K562 (cell line): Measurements from ENCODE around the gene HSD17B1. TPM values are rescaled to one million over a fixed set of nuclear protein-coding genes. Genes with fewer than 3 reads are reported as not detected.

ENCODE experiments used
- CBFA2T3 ChIP-seq: fragments of 450-650 bp; IDR thresholded peaks from 2 replicates; pipeline ENCODE4 v1.6.1; 2017
- CCNT2 ChIP-seq: IDR thresholded peaks from 2 replicates; pipeline ENCODE4 v1.6.1; 2011; ENCODE audit warnings: borderline replicate concordance, low read depth, mild to moderate bottlenecking, moderate library complexity, mixed read lengths, low read length; ENCODE audit not compliant: insufficient read length; ENCODE audit errors: extremely low read depth
- CTBP1 ChIP-seq: fragments of 450-650 bp; IDR thresholded peaks from 2 replicates; pipeline ENCODE4 v1.6.1; 2016; ENCODE audit warnings: borderline replicate concordance
- HDAC3 ChIP-seq: fragments of 450-650 bp; IDR thresholded peaks from 2 replicates; pipeline ENCODE4 v1.6.1; 2018; ENCODE audit warnings: borderline replicate concordance, mild to moderate bottlenecking, moderate library complexity; ENCODE audit not compliant: partially characterized antibody
- KDM1A ChIP-seq, 2 experiments: fragments of 450-650 bp; IDR thresholded peaks; 2 replicates each; pipeline ENCODE4 v1.6.1; 2016; ENCODE audit warnings: mild to moderate bottlenecking in 2 of 2
- NCOA1 ChIP-seq: fragments of 450-650 bp; IDR thresholded peaks from 2 replicates; pipeline ENCODE4 v1.6.1; 2016; ENCODE audit warnings: low read depth
- RNF2 ChIP-seq: sonication (generic); IDR thresholded peaks from 2 replicates; pipeline ENCODE4 v1.6.1; 2016
- SIN3B ChIP-seq: fragments of 450-650 bp; IDR thresholded peaks from 2 replicates; pipeline ENCODE4 v1.6.1; 2017; ENCODE audit warnings: low read depth, mild to moderate bottlenecking, moderate library complexity
- SRF ChIP-seq, 2 experiments: fragments of 250-450, 450-650 bp in 1 of 2; sonication (Bioruptor Pico) in 1 of 2; sonication (generic) in 1 of 2; formaldehyde crosslinking; IDR thresholded peaks; 2 replicates each; pipeline versions ENCODE4 v1.5.0 to v1.5.1; 2020 to 2022; ENCODE audit warnings: mild to moderate bottlenecking in 1 of 2, missing genetic modification reagents in 1 of 2
- ZNF57 ChIP-seq: fragments of 450-650 bp; formaldehyde crosslinking; IDR thresholded peaks from 2 replicates; pipeline ENCODE4 v1.4.0; 2020; ENCODE audit warnings: mild to moderate bottlenecking, moderate library complexity
- polyA plus RNA-seq, 8 experiments: library from polyadenylated mRNA; depleted of rRNA in 4 of 8; stranded (reverse) in 5 of 8; unstranded in 3 of 8; fragments of >200 nt; fragmentation: Nextera tagmentation in 2 of 8; fragmentation: Illumina TruSeq in 1 of 8; extraction: Ambion mirVana in 2 of 8; extraction: Trizol in 1 of 8; gene quantifications; 2 replicates each; pipeline versions ENCODE4 v1.2.1 to v1.2.3, GENCODE V29; 2011 to 2014; ENCODE audit warnings: inconsistent platforms in 1 of 8, missing spikeins in 1 of 8
- total RNA-seq, 7 experiments: library from RNA; depleted of rRNA in 6 of 7; stranded (reverse); fragments of >200 nt in 6 of 7; fragmentation: Illumina TruSeq in 2 of 7; extraction: Trizol in 2 of 7; gene quantifications; 2 replicates each; pipeline versions ENCODE4 v1.2.1 to v1.2.3, GENCODE V29; 2011 to 2021; ENCODE audit warnings: low replicate concordance in 1 of 7
- TF ChIP-seq, protein P1 (sequence below): fragments of 250-450 bp; sonication (Bioruptor Pico); IDR thresholded peaks from 2 replicates; pipeline ENCODE4 v1.4.0; 2020; ENCODE audit warnings: mild to moderate bottlenecking
- TF ChIP-seq, protein P2 (sequence below): sonication (generic); formaldehyde crosslinking; IDR thresholded peaks from 2 replicates; pipeline ENCODE4 v1.8.0; 2022; ENCODE audit warnings: mild to moderate bottlenecking, missing genetic modification reagents
- TF ChIP-seq, protein P3 (sequence below), 3 experiments: IDR thresholded peaks in 2 of 3; conservative IDR thresholded peaks in 1 of 3; 2 replicates each; pipeline ENCODE4 v1.5.1; 2011 to 2012; ENCODE audit warnings: low read length in 3 of 3, mild to moderate bottlenecking in 3 of 3, control low read depth in 2 of 3, improper control_type of control experiment in 1 of 3, inconsistent platforms in 1 of 3, low read depth in 1 of 3, mixed read lengths in 1 of 3, moderate library complexity in 1 of 3; ENCODE audit not compliant: insufficient read depth in 2 of 3
- TF ChIP-seq, protein P4 (sequence below), 2 experiments: IDR thresholded peaks in 1 of 2; conservative IDR thresholded peaks in 1 of 2; 2 replicates each; pipeline ENCODE4 v1.6.1; 2016; ENCODE audit warnings: low read depth in 2 of 2, mild to moderate bottlenecking in 1 of 2, missing compliant biosample characterization in 1 of 2, missing genetic modification characterization in 1 of 2, moderate library complexity in 1 of 2

Gene HSD17B1
- total and polyA plus RNA-seq, 9 of the 15 experiments (the other 6 are each of a cell fraction or from before 2014, with no cell fraction given), result 0.55 to 21.1 (median 3.6) TPM

DNA sequence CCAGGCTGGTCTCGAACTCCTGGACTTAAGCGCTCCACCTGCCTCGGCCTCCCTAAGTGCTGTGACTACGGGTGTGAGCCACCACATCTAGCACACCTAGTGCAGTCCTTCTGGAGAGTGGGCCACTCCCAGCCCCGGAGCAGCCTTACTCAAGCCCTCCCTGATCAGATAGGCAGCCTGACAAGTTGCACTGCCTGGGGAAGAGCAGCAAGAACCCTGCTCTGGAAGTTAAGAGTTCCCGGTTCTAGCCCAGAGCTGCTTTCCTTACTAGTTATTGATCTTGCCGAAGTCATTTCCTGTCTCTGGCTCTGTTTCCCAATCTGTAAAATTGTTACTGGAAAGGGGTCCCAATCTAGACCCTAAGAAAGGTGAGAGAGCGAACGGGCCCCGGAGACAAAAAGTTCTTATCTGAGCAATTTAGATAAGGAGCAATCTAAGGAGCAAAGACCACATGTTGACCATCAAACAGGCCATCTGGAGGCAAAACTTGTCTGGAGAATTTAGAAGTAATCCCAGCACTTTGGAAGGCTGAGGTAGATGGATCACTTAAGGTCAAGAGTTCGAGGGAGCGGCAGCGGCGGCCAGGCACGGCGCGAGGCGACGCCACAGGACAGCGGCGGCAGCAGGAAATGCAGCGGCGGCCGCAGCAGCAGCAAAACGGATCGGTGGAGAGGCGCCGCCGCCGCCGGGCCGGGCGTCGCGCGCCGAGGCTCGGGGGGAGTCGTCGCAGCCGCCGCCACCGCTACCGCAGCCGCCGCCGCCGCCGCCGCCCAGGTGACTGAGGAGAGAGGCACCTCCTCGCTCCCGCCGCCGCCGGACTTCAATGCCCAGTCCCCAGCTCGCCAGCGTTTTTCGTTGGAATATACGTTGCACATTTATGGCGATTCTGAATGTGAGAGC lies 21.0 kb upstream of the HSD17B1 start (continued):
- TF ChIP-seq, protein P1, sequence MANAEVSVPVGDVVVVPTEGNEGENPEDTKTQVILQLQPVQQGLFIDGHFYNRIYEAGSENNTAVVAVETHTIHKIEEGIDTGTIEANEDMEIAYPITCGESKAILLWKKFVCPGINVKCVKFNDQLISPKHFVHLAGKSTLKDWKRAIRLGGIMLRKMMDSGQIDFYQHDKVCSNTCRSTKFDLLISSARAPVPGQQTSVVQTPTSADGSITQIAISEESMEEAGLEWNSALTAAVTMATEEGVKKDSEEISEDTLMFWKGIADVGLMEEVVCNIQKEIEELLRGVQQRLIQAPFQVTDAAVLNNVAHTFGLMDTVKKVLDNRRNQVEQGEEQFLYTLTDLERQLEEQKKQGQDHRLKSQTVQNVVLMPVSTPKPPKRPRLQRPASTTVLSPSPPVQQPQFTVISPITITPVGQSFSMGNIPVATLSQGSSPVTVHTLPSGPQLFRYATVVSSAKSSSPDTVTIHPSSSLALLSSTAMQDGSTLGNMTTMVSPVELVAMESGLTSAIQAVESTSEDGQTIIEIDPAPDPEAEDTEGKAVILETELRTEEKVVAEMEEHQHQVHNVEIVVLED (CRISPR knock-in tag), result 0 out of 2 replicates have a peak, but pooled peaks have one; percentile 8
- peak; percentile 82 for TF ChIP-seq CCNT2
- peak; percentile 41; the same call in 1 of the 2 replicates for TF ChIP-seq RNF2
- TF ChIP-seq, protein P2, sequence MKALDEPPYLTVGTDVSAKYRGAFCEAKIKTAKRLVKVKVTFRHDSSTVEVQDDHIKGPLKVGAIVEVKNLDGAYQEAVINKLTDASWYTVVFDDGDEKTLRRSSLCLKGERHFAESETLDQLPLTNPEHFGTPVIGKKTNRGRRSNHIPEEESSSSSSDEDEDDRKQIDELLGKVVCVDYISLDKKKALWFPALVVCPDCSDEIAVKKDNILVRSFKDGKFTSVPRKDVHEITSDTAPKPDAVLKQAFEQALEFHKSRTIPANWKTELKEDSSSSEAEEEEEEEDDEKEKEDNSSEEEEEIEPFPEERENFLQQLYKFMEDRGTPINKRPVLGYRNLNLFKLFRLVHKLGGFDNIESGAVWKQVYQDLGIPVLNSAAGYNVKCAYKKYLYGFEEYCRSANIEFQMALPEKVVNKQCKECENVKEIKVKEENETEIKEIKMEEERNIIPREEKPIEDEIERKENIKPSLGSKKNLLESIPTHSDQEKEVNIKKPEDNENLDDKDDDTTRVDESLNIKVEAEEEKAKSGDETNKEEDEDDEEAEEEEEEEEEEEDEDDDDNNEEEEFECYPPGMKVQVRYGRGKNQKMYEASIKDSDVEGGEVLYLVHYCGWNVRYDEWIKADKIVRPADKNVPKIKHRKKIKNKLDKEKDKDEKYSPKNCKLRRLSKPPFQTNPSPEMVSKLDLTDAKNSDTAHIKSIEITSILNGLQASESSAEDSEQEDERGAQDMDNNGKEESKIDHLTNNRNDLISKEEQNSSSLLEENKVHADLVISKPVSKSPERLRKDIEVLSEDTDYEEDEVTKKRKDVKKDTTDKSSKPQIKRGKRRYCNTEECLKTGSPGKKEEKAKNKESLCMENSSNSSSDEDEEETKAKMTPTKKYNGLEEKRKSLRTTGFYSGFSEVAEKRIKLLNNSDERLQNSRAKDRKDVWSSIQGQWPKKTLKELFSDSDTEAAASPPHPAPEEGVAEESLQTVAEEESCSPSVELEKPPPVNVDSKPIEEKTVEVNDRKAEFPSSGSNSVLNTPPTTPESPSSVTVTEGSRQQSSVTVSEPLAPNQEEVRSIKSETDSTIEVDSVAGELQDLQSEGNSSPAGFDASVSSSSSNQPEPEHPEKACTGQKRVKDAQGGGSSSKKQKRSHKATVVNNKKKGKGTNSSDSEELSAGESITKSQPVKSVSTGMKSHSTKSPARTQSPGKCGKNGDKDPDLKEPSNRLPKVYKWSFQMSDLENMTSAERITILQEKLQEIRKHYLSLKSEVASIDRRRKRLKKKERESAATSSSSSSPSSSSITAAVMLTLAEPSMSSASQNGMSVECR, result 0 out of 2 replicates have a peak, but pooled peaks have one; percentile 48
- TF ChIP-seq, protein P3, sequence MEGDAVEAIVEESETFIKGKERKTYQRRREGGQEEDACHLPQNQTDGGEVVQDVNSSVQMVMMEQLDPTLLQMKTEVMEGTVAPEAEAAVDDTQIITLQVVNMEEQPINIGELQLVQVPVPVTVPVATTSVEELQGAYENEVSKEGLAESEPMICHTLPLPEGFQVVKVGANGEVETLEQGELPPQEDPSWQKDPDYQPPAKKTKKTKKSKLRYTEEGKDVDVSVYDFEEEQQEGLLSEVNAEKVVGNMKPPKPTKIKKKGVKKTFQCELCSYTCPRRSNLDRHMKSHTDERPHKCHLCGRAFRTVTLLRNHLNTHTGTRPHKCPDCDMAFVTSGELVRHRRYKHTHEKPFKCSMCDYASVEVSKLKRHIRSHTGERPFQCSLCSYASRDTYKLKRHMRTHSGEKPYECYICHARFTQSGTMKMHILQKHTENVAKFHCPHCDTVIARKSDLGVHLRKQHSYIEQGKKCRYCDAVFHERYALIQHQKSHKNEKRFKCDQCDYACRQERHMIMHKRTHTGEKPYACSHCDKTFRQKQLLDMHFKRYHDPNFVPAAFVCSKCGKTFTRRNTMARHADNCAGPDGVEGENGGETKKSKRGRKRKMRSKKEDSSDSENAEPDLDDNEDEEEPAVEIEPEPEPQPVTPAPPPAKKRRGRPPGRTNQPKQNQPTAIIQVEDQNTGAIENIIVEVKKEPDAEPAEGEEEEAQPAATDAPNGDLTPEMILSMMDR (IDR thresholded peaks at IDR 0.05 in 2 of 3, conservative IDR thresholded peaks at IDR 0.05 in 1 of 3; ENCODE audit: insufficient read depth in 2 of 3, low read depth in 1 of 3, low read length in 3 of 3), result peak; percentile 53 to 75 (median 58); a peak in 5 of 6 replicates
- 0 out of 2 replicates have a peak, but pooled peaks have one; percentile 39 for TF ChIP-seq SIN3B
- TF ChIP-seq ZNF57 (CRISPR knock-in tag), result no peak
- TF ChIP-seq NCOA1, result 0 out of 2 replicates have a peak, but pooled peaks have one; percentile 23
- TF ChIP-seq, protein P4, sequence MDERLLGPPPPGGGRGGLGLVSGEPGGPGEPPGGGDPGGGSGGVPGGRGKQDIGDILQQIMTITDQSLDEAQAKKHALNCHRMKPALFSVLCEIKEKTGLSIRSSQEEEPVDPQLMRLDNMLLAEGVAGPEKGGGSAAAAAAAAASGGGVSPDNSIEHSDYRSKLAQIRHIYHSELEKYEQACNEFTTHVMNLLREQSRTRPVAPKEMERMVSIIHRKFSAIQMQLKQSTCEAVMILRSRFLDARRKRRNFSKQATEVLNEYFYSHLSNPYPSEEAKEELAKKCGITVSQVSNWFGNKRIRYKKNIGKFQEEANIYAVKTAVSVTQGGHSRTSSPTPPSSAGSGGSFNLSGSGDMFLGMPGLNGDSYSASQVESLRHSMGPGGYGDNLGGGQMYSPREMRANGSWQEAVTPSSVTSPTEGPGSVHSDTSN (CRISPR knock-in tag; IDR thresholded peaks at IDR 0.05; ENCODE audit: low read depth), result no peak
- TF ChIP-seq, protein P4 (tag; conservative IDR thresholded peaks at IDR 0.05; ENCODE audit: low read depth), result peak; percentile 74
- peak; percentile 83 for TF ChIP-seq CBFA2T3
- TF ChIP-seq CTBP1, result peak; percentile 85
- TF ChIP-seq KDM1A (IDR thresholded peaks at IDR 0.05), result peak; percentile 70 to 77
- TF ChIP-seq HDAC3, result peak; percentile 43
- TF ChIP-seq SRF (CRISPR knock-in tag; IDR thresholded peaks at IDR 0.05), result 0 out of 4 replicates have a peak, but pooled peaks of 1 of the 2 experiments have one; percentile 14
